SKM-1 treated with dmso at 0.1 percent for 144 hours (cell line): ENCODE measurements around the gene PPFIBP1.
"Not testable (repeated sequence)": the region's sequence is repeated elsewhere in the genome, so short reads cannot be mapped to it uniquely, and the experiment has no call there.

Experiments
- DNase-seq: peaks from one replicate; lab custom pipeline; 2025; ENCODE audit not compliant: unreplicated experiment; lab: John Stamatoyannopoulos, UW

Gene PPFIBP1

GRCh38 chr12:27561535-27562350, 37.7 kb downstream of the PPFIBP1 start:
- DNase-seq = no peak

DNA sequence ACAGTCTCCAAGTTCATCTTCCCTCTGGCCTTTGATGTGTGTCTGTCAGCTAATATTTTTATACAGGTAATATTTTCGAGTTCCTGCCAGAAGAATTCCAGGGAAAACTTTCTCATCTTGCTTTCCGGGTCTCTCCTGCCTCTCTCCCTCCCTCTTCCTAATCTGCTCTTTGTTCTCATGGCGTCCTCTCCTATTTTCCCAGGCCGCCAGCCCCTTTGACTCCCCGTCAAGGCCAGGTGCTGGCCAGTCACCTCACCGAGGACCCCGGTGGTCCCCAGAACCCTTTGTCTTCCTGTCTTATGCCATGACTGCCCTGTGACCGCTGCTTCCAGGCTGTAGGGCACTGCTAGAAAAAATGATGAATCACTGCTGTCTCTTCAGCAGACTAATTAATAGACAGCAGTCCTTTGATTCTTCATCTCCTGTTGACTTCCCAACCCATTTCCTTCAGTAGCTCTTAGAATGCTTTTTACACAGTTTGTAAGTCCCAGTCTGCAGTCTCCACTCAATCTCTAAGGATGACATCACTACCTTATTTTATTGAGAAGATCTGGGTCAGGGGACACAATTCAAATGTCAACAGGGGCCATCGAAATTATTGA, 40.7 kb downstream of the PPFIBP1 start:
- no peak for DNase-seq

- no peak for DNase-seq
Observed at GRCh38 chr12:27566159-27566558, 42.2 kb downstream of the PPFIBP1 start.

- no peak for DNase-seq
Observed at GRCh38 chr12:27566626-27567025, 42.6 kb downstream of the PPFIBP1 start.

DNA sequence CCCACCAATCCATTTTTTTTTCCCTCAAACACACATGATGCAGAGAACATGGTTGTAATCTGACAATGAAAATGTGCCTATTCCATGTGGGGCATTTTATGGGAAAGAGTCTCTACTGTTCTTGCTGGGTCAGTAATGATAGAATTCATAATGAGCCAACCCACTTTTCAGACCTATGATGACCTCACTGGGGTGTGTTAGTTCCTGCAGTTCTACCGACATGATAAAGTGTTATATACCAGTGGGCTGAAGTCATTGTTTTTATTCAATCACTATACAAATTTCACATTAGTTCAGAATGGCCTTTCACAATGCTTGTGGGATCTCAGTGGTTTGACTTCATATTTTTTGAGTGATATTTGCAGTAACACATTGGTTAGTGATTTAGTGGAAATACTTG, 47.5 kb downstream of the PPFIBP1 start:
- no peak for DNase-seq

- DNase-seq = no peak
Observed at GRCh38 chr12:27572486-27573255, 48.7 kb downstream of the PPFIBP1 start.

GRCh38 chr12:27573972-27574371, 50.0 kb downstream of the PPFIBP1 start:
- no peak for DNase-seq

DNA sequence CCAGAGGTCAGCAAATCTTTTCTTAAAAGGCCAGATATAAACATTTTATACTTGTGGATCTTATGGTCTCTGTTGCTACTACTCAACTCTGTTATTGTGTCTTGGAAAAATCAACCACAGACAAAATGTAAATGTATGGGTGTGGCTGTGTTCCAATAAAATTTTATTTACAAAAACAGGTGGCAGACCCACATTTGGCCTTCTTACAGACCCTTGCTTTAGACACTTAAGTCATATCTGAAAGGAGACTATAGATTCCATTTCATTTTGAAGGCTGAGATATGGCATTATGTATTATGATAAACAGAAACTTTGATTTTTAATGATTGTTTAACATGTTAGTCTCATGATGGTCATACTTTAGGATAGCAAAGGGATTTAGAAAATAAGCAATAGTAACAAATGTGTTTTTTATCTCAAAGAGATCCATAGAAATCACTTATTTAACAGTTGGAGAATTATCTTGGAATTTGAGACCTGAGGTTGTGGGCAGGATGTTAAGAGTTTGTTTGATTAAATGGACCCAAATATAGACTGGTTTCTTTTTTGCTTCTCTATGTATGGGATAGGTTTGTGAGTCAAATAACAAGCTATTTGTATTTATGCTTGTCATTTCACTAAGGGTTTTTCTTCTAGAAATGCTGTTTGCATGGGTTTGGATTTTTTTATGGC, 51.2 kb downstream of the PPFIBP1 start:
- no peak for DNase-seq

- no peak for DNase-seq
Observed at GRCh38 chr12:27575762-27576118, 51.7 kb downstream of the PPFIBP1 start.

DNA sequence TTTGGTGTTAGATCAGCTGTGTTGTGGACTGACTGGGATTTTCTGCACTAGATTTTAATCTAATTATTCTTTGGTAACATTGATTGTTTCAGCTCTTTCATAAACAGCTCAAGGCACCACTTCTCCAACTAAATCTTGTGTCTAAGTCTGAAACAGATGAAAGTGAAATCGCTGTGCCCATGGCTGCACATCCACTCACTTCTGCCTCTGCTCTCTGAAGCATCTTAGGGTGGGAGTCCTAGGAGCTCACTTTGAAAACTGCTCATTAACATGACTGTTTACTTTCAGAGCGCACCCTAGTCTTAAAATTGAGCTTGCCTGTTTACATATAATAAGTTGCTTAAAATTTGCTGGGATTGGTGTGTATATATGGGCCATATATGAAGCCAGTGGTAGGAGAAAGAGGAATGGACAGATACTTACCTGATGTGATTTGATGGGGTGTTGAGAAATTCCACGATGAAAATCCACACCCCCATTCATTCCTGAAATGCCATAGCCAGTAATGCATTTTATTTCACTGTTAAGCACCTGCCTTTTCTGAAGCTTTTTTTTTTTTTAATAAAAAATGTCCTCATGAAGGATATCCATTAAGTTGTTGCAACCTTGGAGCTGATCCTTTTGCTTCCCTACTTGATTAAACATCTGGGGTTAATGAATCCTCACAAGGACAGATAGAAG, 52.8 kb downstream of the PPFIBP1 start:
- no peak for DNase-seq

- DNase-seq = no peak
Observed at GRCh38 chr12:27577688-27578087, 53.7 kb downstream of the PPFIBP1 start.

GRCh38 chr12:27578689-27579372, 54.8 kb downstream of the PPFIBP1 start:
- DNase-seq = no peak

DNA sequence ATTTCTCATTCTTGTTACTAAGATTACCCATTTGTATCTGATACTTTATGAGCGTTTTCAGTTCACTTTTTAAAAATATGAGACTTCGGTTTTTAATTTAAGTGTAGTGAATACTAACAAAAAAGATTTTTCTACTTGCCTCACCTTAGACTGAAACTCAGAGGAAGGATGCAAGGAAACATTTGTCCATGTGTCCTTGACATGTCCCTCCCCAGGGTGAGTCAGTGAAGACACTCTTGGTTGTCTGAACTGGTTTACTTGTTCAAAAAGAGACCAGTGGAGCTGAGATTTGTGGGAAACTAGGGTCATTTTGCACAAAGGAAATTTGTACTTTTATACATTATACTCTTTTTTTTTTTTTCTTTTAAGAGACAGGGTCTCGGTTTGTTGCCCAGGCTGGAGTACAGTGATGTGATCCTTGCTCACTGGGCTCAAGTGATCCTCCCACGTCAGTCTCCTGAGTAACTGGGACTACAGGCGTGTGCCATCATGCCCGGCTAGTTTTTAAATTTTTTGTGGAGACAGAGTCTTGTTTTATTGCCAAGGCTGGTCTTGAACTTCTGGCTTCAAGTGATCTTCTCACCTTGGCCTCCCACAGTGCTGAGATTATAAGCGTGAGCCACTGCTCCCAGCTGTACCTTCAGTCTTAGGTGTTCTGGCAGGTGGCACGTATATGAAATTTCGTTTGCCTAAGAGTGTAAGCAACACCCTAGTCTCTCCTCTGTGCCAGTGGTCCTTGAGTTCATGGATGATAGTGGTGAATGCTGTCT, 56.7 kb downstream of the PPFIBP1 start:
- no peak for DNase-seq

GRCh38 chr12:27581331-27581671, 57.3 kb downstream of the PPFIBP1 start:
- DNase-seq = not testable (repeated sequence)

- DNase-seq = not testable (repeated sequence)
Observed at GRCh38 chr12:27581833-27582232, 57.8 kb downstream of the PPFIBP1 start.

DNA sequence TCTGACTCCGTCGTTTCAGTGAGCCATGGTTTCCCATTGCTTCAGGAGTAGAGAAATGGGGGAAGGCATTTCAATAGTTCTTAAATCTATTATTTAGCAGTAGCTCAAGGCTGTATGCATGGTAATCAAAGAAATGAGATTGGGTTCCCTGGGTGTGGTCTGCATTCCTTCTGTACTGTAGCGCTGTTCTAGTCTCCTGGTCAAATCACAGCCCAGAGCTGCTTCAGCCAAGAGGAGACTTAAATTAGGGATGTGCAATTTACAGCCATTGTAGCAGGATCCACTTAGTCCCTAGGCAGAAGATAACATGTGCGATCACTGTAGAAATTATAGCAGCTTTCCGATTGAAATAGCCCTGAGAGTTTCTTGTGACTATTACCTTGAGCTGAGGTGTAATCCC, 58.4 kb downstream of the PPFIBP1 start:
- DNase-seq = not testable (repeated sequence)

DNA sequence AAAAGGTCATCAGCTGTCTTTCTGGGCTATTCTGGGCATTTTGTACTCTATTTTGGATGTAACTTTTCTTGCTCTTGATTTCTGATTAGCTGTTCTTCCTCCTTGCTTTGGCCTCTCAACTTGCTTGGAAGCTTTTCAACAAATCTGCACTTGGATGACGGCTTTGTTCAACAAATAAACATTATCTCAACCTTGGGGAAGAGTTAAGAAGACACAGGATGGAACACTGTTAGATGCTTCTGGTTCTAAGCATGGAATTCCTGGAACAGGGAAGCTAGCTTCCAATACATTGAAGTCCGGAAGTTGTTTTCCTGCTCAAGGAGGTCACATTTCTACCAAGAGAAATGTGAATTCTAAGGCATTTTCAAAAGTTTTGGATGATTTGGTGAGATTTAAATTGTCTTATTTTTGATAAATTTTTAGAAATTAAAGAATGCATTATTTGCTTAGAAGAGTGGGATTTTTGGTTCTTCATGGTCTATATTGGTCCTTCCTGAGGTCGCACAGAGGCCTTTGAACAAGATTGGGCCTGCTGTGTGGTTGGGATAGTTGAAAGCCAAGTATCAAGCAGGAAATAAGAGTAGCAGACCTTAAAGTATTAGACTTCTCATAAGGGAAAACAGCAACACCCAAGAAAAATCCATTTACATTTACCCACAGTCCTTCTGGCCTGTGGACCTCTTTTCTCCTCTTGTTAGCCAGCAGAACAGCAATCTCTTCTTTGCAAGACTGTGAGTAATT, 59.2 kb downstream of the PPFIBP1 start:
- DNase-seq = no peak

DNA sequence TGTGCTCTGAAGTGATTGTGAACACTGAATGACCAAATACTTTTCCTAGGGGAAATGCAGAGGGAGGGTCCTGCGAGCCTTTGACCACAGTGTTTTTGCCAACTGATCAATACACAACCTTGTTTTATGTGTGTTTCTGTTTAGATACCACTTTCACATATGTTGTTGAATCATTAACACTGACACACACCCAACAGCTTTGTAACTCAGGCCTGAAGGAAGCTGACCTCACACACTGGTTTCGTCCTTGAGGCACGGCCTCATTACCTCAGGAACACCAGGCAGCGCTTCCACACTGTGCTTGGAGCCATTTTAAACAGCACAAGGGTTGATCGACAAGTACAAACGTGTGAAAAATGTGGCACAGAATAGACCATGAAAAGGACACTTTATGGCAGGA, 60.0 kb downstream of the PPFIBP1 start:
- DNase-seq = no peak

GRCh38 chr12:27585739-27586265, 61.8 kb downstream of the PPFIBP1 start:
- DNase-seq = no peak
